Thyroid gland (tissue), 4 donors: Measurements from ENCODE around the gene OR52J3. TPM values are rescaled to one million over a fixed set of nuclear protein-coding genes. Genes with fewer than 3 reads are reported as not detected.

Source experiments
- DNase-seq, 2 donors: peaks; one replicate each; pipeline ENCODE4 v3.0.0-alpha.2; 2019
- H3K27ac ChIP-seq, 3 donors: fragments of 200-600 bp; sonication (generic); 1 replicate in 2 of 3; 2 replicates in 1 of 3; pipeline ENCODE4 v1.5.1; 2016 to 2019; ENCODE audit warnings: mild to moderate bottlenecking in 1 of 3, moderate library complexity in 1 of 3
- H3K27me3 ChIP-seq: fragments of 200-600 bp; sonication (generic); one replicate; pipeline ENCODE4 v1.5.1; 2019
- H3K36me3 ChIP-seq, 2 donors: fragments of 200-600 bp; sonication (generic); one replicate each; pipeline ENCODE4 v1.5.1; 2016 to 2019
- H3K4me1 ChIP-seq, 2 donors: fragments of 200-600 bp; sonication (generic); one replicate each; pipeline ENCODE4 v1.5.1; 2017 to 2019
- H3K4me3 ChIP-seq, 3 donors: fragments of 200-600 bp; sonication (generic); replicated peaks in 1 of 3; 1 replicate in 2 of 3; 2 replicates in 1 of 3; pipeline ENCODE4 v1.5.1; 2016; ENCODE audit warnings: mild to moderate bottlenecking in 1 of 3
- H3K9me3 ChIP-seq: fragments of 200-600 bp; sonication (generic); one replicate; pipeline ENCODE4 v1.5.1; 2017
- POLR2A ChIP-seq, 2 donors: fragments of 450-650 bp; IDR thresholded peaks; one replicate each; pipeline ENCODE4 v1.6.1; 2017; ENCODE audit warnings: antibody characterized with exemption in 2 of 2, mild to moderate bottlenecking in 2 of 2, moderate library complexity in 1 of 2
- WGBS, 2 donors: methylation state at CpG; one replicate each; pipeline ENCODE4 v1.1.5; 2017; 5-methylcytosine and 5-hydroxymethylcytosine counted together
- intact Hi-C: fragments of 100-400 bp; cut with DNase I; formaldehyde crosslinking; loops from one replicate; pipeline ENCODE4 v1.15.1; 2023
- total RNA-seq, 4 donors: library from RNA; depleted of rRNA; stranded (reverse); fragments of >200 nt; gene quantifications; one replicate each; pipeline ENCODE4 v1.2.3, GENCODE V29; 2016
- TF ChIP-seq, protein P1 (sequence below), 6 experiments: fragments of 200-600 bp in 3 of 6; fragments of 450-650 bp in 3 of 6; sonication (generic) in 3 of 6; IDR thresholded peaks; one replicate each; pipeline ENCODE4 v1.5.1; 2016 to 2019; ENCODE audit warnings: antibody characterized with exemption in 6 of 6, mild to moderate bottlenecking in 2 of 6, inconsistent platforms in 1 of 6, moderate library complexity in 1 of 6

Gene OR52J3
- not detected for total RNA-seq

DNA sequence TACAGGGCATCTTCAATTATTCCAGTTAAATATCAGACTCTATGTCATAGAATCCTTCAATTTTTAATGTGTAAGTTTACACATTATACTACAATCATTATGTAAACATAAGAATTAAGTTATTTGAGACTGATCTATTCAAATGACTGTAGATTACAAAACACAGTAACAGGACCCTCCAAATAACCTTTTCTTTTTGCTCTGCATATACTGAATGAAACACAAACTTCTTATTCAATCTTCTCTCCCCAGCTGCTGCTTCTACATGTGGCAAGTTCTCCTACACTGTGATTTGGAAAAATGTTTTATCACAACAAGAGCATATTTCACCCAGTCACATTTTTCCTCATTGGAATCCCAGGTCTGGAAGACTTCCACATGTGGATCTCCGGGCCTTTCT, at the start of gene OR52J3:
OR52J3 (plus strand) TSS at position 301 of the 400 bp plus-strand sequence; CDS start at position 301, 0 bp downstream.
- no peak for TF ChIP-seq POLR2A (IDR thresholded peaks at IDR 0.05)
- TF ChIP-seq, protein P1, sequence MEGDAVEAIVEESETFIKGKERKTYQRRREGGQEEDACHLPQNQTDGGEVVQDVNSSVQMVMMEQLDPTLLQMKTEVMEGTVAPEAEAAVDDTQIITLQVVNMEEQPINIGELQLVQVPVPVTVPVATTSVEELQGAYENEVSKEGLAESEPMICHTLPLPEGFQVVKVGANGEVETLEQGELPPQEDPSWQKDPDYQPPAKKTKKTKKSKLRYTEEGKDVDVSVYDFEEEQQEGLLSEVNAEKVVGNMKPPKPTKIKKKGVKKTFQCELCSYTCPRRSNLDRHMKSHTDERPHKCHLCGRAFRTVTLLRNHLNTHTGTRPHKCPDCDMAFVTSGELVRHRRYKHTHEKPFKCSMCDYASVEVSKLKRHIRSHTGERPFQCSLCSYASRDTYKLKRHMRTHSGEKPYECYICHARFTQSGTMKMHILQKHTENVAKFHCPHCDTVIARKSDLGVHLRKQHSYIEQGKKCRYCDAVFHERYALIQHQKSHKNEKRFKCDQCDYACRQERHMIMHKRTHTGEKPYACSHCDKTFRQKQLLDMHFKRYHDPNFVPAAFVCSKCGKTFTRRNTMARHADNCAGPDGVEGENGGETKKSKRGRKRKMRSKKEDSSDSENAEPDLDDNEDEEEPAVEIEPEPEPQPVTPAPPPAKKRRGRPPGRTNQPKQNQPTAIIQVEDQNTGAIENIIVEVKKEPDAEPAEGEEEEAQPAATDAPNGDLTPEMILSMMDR (IDR thresholded peaks at IDR 0.05), result no peak
- H3K27ac ChIP-seq, result no peak within 1 kb of the TSS
- H3K9me3 ChIP-seq, result no peaks in the 10 kb centered on the region
- H3K4me1 ChIP-seq, result peaks cover 0 to 7% of the 10 kb centered on the region in 2 donors
- 78 to 86% methylated on average over 1 of the region's 1 CpG for whole genome bisulfite sequencing, 2 donors
- H3K4me3 ChIP-seq, result no peak within 1 kb of the TSS
- no peak for DNase-seq
- no peaks in the 10 kb centered on the region for H3K27me3 ChIP-seq
- intact Hi-C loops, result no loop called here
- no peaks in the 10 kb centered on the region for H3K36me3 ChIP-seq

DNA sequence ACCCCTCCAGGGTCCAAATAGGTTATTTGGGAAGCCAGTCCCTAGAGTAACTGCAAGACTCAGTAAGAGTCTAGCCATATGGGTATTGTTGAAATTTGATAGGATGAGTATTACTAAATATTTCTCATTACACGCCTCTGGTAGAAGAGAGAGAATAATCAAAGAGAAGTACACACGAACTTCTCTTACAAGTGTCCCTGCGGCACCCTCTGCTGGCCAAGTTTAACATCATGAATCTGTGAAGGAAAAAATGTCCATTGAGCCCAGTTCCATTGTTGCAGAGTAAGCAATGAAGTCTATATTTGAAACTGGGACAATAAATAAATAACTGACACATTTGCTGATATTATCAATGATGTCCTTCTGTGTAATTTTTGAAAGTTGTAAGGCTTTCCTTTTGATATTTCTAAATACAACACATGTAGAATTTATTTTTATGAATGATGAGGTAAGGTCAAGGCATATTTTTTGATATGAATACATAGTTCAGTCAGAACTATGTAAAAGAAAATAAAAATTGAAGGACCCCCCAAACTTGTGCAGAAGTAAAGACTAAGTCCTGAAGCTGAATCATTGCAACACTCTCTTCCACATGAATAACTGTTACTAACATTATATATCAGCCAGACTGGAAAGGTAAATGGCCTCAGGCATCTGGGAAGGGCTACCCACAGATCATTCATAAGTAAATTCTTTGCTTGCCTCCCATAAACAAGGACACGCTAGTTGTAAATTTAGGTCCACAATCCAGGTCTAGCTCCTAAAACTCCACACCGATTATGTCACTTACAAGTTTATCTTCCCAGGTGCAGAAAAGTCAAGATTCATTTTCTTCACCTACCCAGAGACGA, 41.7 kb upstream of the OR52J3 start:
- no peaks in the 10 kb centered on the region for H3K9me3 ChIP-seq
- peak; percentile 74 to 79 for DNase-seq
- intact Hi-C loops, result loop anchor here (5.0 kb wide), 1 partner anchor 367 kb away; the partner anchor contains the start of gene OR51D1

DNA sequence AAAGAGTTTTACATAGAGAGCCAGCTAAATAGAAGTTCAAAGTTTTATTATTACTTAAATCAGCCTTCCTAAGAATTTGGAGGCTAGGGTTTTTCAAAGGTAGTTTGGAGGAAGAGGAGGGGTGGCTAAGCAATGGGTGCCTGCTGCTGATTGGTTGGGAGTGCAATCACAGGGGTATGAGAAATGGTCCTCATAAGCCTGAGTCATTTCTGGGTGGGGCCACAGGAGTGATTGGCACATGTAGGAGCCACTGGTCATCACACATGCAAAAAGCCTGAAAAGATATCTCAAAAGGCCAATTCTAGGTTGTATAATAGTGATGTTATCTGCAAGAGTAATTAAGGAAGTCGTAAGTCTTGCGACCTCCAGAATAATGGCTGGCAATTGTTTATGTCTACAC, 38.8 kb upstream of the OR52J3 start:
- Histone ChIP-seq H3K27ac (no peak overlapping the region), H3K9me3 (no peaks in the 10 kb centered on the region), H3K4me1 (no peaks in the 10 kb centered on the region), H3K36me3 (no peaks in the 10 kb centered on the region), H3K4me3 (no peak overlapping the region), H3K27me3 (no peaks in the 10 kb centered on the region)
- no peak for DNase-seq
- 77 to 80% methylated on average over 2 of the region's 2 CpGs for whole genome bisulfite sequencing, 2 donors
- intact Hi-C loops, result loop anchor here (5.0 kb wide), 1 partner anchor 370 kb away; the partner anchor contains the start of gene OR51D1
- TF ChIP-seq, protein P1 (IDR thresholded peaks at IDR 0.05), result no peak
- TF ChIP-seq POLR2A (IDR thresholded peaks at IDR 0.05), result no peak

More for the DNA sequence above, 41.7 kb upstream of the OR52J3 start:
- WGBS, 2 donors, result 45 to 47% methylated on average over 6 of the region's 6 CpGs
- no peak overlapping the region for H3K27ac ChIP-seq
- H3K4me1 ChIP-seq, result no peaks in the 10 kb centered on the region
- H3K4me3 ChIP-seq, result no peak overlapping the region
- TF ChIP-seq POLR2A (IDR thresholded peaks at IDR 0.05), result no peak
- TF ChIP-seq, protein P1 (IDR thresholded peaks at IDR 0.05), result peak in 4 of 6 experiments; percentile 58 to 63 (median 62)
- no peaks in the 10 kb centered on the region for H3K27me3 ChIP-seq
- H3K36me3 ChIP-seq, result no peaks in the 10 kb centered on the region

GRCh38 chr11:5011254-5011653, 35.1 kb upstream of the OR52J3 start:
- intact Hi-C loops, result no loop called here
- no peak for DNase-seq
- Histone ChIP-seq H3K27me3 (no peaks in the 10 kb centered on the region), H3K27ac (no peak overlapping the region), H3K36me3 (no peaks in the 10 kb centered on the region), H3K4me3 (no peak overlapping the region), H3K4me1 (no peaks in the 10 kb centered on the region), H3K9me3 (no peaks in the 10 kb centered on the region)
- TF ChIP-seq, protein P1 (IDR thresholded peaks at IDR 0.05), result no peak
- no peak for TF ChIP-seq POLR2A (IDR thresholded peaks at IDR 0.05)
- 82 to 83% methylated on average over 8 of the region's 8 CpGs for WGBS, 2 donors

DNA sequence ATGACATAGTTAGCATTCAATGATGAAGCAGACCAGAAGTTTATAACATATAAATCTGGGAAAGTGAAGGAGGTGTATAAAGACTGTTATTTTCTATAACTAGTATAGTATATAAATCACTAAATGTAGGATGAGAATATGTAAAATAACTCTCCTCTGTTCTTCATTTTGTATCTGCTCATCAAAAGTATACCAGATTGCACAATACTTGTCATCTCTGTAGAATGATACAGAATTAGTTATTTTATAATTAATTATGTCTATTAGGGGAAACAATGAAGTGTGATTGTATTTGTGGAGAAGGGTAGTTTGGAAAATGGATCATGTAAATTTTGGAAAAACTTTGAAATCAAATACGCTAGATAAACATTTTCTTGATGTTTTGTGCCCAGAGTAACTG, 33.3 kb upstream of the OR52J3 start:
- H3K36me3 ChIP-seq, result no peaks in the 10 kb centered on the region
- no peak overlapping the region for H3K4me3 ChIP-seq
- no peaks in the 10 kb centered on the region for H3K9me3 ChIP-seq
- intact Hi-C loops, result no loop called here
- no peaks in the 10 kb centered on the region for H3K4me1 ChIP-seq
- H3K27me3 ChIP-seq, result no peaks in the 10 kb centered on the region
- no peak for TF ChIP-seq POLR2A (IDR thresholded peaks at IDR 0.05)
- TF ChIP-seq, protein P1 (IDR thresholded peaks at IDR 0.05), result no peak
- WGBS, 2 donors, result 84 to 86% methylated on average over 1 of the region's 1 CpG
- no peak overlapping the region for H3K27ac ChIP-seq
- DNase-seq, result no peak
